HEK293T (cell line): Measurements from ENCODE around the gene CACNA1C.

ENCODE experiments used
- CTCF ChIA-PET: fragments of 350-600 bp; formaldehyde crosslinking; extraction: SDS; loops from one replicate; lab custom pipeline; 2021; ENCODE audit warnings: antibody characterized with exemption, inconsistent platforms; lab: Yijun Ruan, JAX
- POLR2A ChIA-PET: fragments of 350-600 bp; formaldehyde crosslinking; extraction: SDS; loops from one replicate; lab custom pipeline; 2020; ENCODE audit warnings: antibody characterized with exemption, inconsistent platforms; lab: Yijun Ruan, JAX
- DNase-seq: peaks from one replicate; pipeline ENCODE4 v3.0.0; 2012; ENCODE audit warnings: mixed read lengths; ENCODE audit errors: extremely low spot score
- ARNT ChIP-seq: fragments of 450-650 bp; IDR thresholded peaks from 2 replicates; pipeline ENCODE4 v1.6.1; 2017; ENCODE audit warnings: mild to moderate bottlenecking
- BHLHE40 ChIP-seq: fragments of 450-650 bp; IDR thresholded peaks from 2 replicates; pipeline ENCODE4 v1.6.1; 2016; ENCODE audit warnings: mild to moderate bottlenecking, moderate library complexity, borderline replicate concordance
- CTBP1 ChIP-seq: fragments of 450-650 bp; IDR thresholded peaks from 2 replicates; pipeline ENCODE4 v1.6.1; 2016; ENCODE audit warnings: borderline replicate concordance
- ELF4 ChIP-seq: fragments of 450-650 bp; IDR thresholded peaks from 2 replicates; pipeline ENCODE4 v1.6.1; 2017; ENCODE audit warnings: antibody characterized with exemption
- FOXA1 ChIP-seq: fragments of 450-650 bp; IDR thresholded peaks from 2 replicates; pipeline ENCODE4 v1.6.1; 2016; ENCODE audit warnings: mild to moderate bottlenecking
- FOXK2 ChIP-seq: fragments of 450-650 bp; IDR thresholded peaks from 2 replicates; pipeline ENCODE4 v1.6.1; 2016; ENCODE audit warnings: mild to moderate bottlenecking
- FOXM1 ChIP-seq: fragments of 450-650 bp; IDR thresholded peaks from 2 replicates; pipeline ENCODE4 v1.6.1; 2017; ENCODE audit warnings: mild to moderate bottlenecking, borderline replicate concordance
- HDGF ChIP-seq: fragments of 450-650 bp; IDR thresholded peaks from 2 replicates; pipeline ENCODE4 v1.6.1; 2017; ENCODE audit warnings: antibody characterized with exemption, borderline replicate concordance
- L3MBTL2 ChIP-seq: fragments of 450-650 bp; conservative IDR thresholded peaks from 2 replicates; pipeline ENCODE4 v1.6.1; 2016; ENCODE audit warnings: mild to moderate bottlenecking
- LEF1 ChIP-seq: fragments of 450-650 bp; IDR thresholded peaks from 2 replicates; pipeline ENCODE4 v1.6.1; 2017; ENCODE audit warnings: mild to moderate bottlenecking, borderline replicate concordance
- NFRKB ChIP-seq: fragments of 450-650 bp; IDR thresholded peaks from 2 replicates; pipeline ENCODE4 v1.6.1; 2016; ENCODE audit warnings: mild to moderate bottlenecking, moderate library complexity
- PKNOX1 ChIP-seq: fragments of 450-650 bp; IDR thresholded peaks from 2 replicates; pipeline ENCODE4 v1.6.1; 2016
- SP1 ChIP-seq: fragments of 450-650 bp; IDR thresholded peaks from 2 replicates; pipeline ENCODE4 v1.6.1; 2017
- SUZ12 ChIP-seq: fragments of 450-650 bp; IDR thresholded peaks from 2 replicates; pipeline ENCODE4 v1.6.1; 2016; ENCODE audit warnings: mild to moderate bottlenecking
- TARDBP ChIP-seq: fragments of 450-650 bp; IDR thresholded peaks from 2 replicates; pipeline ENCODE4 v1.6.1; 2016
- ZNF384 ChIP-seq: fragments of 450-650 bp; IDR thresholded peaks from 2 replicates; pipeline ENCODE4 v1.6.1; 2016

The CACNA1C gene

GRCh38 chr12:2443776-2444175 lies 391.0 kb downstream of the CACNA1C start:
- no peak for DNase-seq
- CTCF ChIA-PET, result no interaction called here

DNA sequence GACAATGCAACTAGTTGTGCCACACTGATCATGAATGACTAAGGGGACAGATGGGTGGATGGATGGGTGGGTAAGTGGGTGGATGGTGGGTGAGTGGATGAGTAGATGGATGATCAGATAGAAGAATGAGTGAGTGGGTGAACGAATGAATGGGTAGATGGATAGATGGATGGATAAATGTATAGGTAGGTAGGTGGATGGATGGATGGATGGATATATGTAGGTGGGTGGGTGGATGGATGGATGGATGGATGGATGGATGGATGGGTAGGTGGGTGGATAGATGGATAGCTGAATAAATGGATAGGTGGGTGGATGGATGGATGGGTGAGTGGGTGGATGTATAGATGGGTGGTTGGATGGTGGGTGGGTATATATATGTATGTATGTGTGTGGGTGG lies 393.2 kb downstream of the CACNA1C start:
- ChIA-PET CTCF (no interaction called here), POLR2A (no interaction called here)
- DNase-seq, result no peak
- TF ChIP-seq FOXA1, result no peak
- no peak for TF ChIP-seq ZNF384
- no peak for TF ChIP-seq L3MBTL2
- TF ChIP-seq HDGF, result no peak
- TF ChIP-seq BHLHE40, result no peak
- TF ChIP-seq SUZ12, result no peak
- no peak for TF ChIP-seq CTBP1
- TF ChIP-seq ARNT, result no peak
- no peak for TF ChIP-seq ELF4
- no peak for TF ChIP-seq FOXK2
- TF ChIP-seq FOXM1, result no peak
- no peak for TF ChIP-seq LEF1
- no peak for TF ChIP-seq PKNOX1
- no peak for TF ChIP-seq SP1

More at GRCh38 chr12:2443776-2444175, 391.0 kb downstream of the CACNA1C start:
- POLR2A ChIA-PET, result no interaction called here
- TF ChIP-seq PKNOX1, result no peak
- TF ChIP-seq FOXK2, result no peak
- TF ChIP-seq SUZ12, result no peak
- no peak for TF ChIP-seq TARDBP
- TF ChIP-seq ARNT, result no peak
- TF ChIP-seq HDGF, result no peak
- no peak for TF ChIP-seq FOXM1
- TF ChIP-seq ZNF384, result no peak
- no peak for TF ChIP-seq BHLHE40
- no peak for TF ChIP-seq L3MBTL2
- no peak for TF ChIP-seq LEF1

- POLR2A ChIA-PET, result no interaction called here
- CTCF ChIA-PET, result no interaction called here
- no peak for TF ChIP-seq NFRKB
- no peak for TF ChIP-seq ELF4
- no peak for TF ChIP-seq SUZ12
- no peak for TF ChIP-seq TARDBP
- TF ChIP-seq ARNT, result no peak
- no peak for TF ChIP-seq FOXK2
- no peak for TF ChIP-seq SP1
- no peak for TF ChIP-seq PKNOX1
- TF ChIP-seq CTBP1, result no peak
- TF ChIP-seq BHLHE40, result no peak
- TF ChIP-seq L3MBTL2, result no peak
- TF ChIP-seq FOXA1, result no peak
- no peak for TF ChIP-seq LEF1
- TF ChIP-seq FOXM1, result no peak
- no peak for DNase-seq
Measured at GRCh38 chr12:2447861-2448260, 395.1 kb downstream of the CACNA1C start.

DNA sequence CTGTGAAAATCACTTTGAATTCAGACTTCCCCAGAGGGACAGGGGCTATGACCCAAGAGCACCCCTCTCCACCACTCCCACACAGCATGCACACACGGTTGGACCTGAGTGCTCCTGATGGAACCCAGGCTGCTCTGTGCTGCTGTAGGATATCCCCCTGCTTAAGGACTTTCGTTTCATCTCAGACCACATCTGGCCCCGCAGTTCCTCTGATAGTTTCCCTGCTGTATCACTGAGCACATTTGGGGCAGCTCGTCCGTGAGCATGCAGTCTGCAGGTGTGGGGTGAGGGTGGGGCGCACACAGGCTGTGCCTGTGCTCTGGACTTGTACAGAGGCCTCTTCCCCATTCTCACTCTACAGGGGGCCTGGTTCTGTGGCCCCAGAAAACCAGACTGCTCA lies 396.8 kb downstream of the CACNA1C start:
- POLR2A ChIA-PET, result no interaction called here
- CTCF ChIA-PET, result no interaction called here
- TF ChIP-seq TARDBP (no peak), HDGF (no peak), BHLHE40 (no peak), PKNOX1 (no peak), FOXM1 (no peak), SP1 (no peak), ZNF384 (no peak), FOXK2 (no peak), FOXA1 (no peak), L3MBTL2 (no peak), ARNT (no peak), ELF4 (no peak), CTBP1 (no peak), NFRKB (no peak), LEF1 (no peak), SUZ12 (no peak)
- DNase-seq, result no peak

DNA sequence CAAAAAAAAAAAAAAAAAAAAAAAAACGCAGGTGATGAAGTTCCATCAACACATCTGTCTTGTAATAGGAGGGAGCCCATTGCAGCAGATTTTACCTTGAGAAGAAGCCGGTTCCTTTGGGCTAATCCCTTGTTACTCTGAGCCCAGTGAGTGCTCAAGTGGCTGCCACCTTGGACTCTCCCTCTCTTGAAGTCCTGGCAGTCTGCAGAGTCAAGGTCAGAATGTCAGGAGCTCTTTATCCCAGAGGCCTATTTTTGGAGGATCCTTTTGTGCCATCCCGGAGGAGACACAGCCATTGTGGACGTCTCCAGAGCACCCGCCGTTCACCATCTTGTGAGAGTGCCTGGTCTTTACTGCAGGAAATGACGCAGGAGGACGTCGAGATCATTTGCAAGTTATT lies 397.8 kb downstream of the CACNA1C start:
- CTCF ChIA-PET, result no interaction called here
- TF ChIP-seq ZNF384, result no peak
- TF ChIP-seq HDGF, result no peak
- TF ChIP-seq CTBP1, result no peak
- no peak for TF ChIP-seq SUZ12
- no peak for TF ChIP-seq NFRKB
- no peak for TF ChIP-seq ELF4
- TF ChIP-seq L3MBTL2, result no peak
- POLR2A ChIA-PET, result no interaction called here
- DNase-seq, result no peak

- POLR2A ChIA-PET, result no interaction called here
- no peak for DNase-seq
Measured at GRCh38 chr12:2451025-2451424, 398.2 kb downstream of the CACNA1C start.

More at GRCh38 chr12:2451025-2451424, 398.2 kb downstream of the CACNA1C start:
- CTCF ChIA-PET, result no interaction called here
- TF ChIP-seq L3MBTL2 (no peak), LEF1 (no peak), FOXM1 (no peak), FOXK2 (no peak), SUZ12 (no peak), ELF4 (no peak), BHLHE40 (no peak), CTBP1 (no peak), FOXA1 (no peak), HDGF (no peak), SP1 (no peak), ARNT (no peak), ZNF384 (no peak), TARDBP (no peak), NFRKB (no peak)
